Fibroblast of lung (primary cell): ENCODE results near the gene DNAH9.
"Not testable (repeated sequence)": the region's sequence is repeated elsewhere in the genome, so short reads cannot be mapped to it uniquely, and the experiment has no call there.

Source experiments
- CTCF ChIP-seq, 2 donors: IDR thresholded peaks in 1 of 2; conservative IDR thresholded peaks in 1 of 2; 1 replicate in 1 of 2; 2 replicates in 1 of 2; pipeline ENCODE4 v1.5.1; 2011 to 2012; ENCODE audit warnings: low read length in 2 of 2, control low read depth in 1 of 2, inconsistent platforms in 1 of 2, low read depth in 1 of 2, mild to moderate bottlenecking in 1 of 2
- EZH2 ChIP-seq: IDR thresholded peaks from 2 replicates; pipeline ENCODE4 v1.5.1; 2012; ENCODE audit warnings: low read length, control low read depth, mild to moderate bottlenecking; ENCODE audit errors: missing control alignments

GRCh38 chr17:11949571-11949970 lies 351.3 kb downstream of the DNAH9 start:
- not testable (repeated sequence) for TF ChIP-seq CTCF (conservative IDR thresholded peaks at IDR 0.05 in 1 of 2, IDR thresholded peaks at IDR 0.05 in 1 of 2; ENCODE audit: low read depth in 1 of 2, low read length in 2 of 2); EZH2
